HG03097 (cell line): ENCODE measurements around the gene PAPLN.

Source experiments
- ATAC-seq: cut with Tn5 transposase; IDR thresholded peaks from one replicate; pipeline ENCODE4 v1.9.1; 2021; ENCODE audit not compliant: unreplicated experiment, low FRiP score

The PAPLN gene

GRCh38 chr14:73231981-73232851 lies 5.1 kb upstream of the PAPLN start:
- ATAC-seq, result no peak

- ATAC-seq, result no peak
Observed at GRCh38 chr14:73232984-73233383, 4.3 kb upstream of the PAPLN start.

GRCh38 chr14:73233564-73233963 lies 3.7 kb upstream of the PAPLN start:
- no peak for ATAC-seq

GRCh38 chr14:73234029-73234428 lies 3.3 kb upstream of the PAPLN start:
- no peak for ATAC-seq

- no peak for ATAC-seq
Observed at GRCh38 chr14:73234586-73235394, 2.5 kb upstream of the PAPLN start.

GRCh38 chr14:73235531-73236155 lies 1.7 kb upstream of the PAPLN start:
- ATAC-seq, result no peak

GRCh38 chr14:73236157-73236556 lies 1.1 kb upstream of the PAPLN start:
- no peak for ATAC-seq

DNA sequence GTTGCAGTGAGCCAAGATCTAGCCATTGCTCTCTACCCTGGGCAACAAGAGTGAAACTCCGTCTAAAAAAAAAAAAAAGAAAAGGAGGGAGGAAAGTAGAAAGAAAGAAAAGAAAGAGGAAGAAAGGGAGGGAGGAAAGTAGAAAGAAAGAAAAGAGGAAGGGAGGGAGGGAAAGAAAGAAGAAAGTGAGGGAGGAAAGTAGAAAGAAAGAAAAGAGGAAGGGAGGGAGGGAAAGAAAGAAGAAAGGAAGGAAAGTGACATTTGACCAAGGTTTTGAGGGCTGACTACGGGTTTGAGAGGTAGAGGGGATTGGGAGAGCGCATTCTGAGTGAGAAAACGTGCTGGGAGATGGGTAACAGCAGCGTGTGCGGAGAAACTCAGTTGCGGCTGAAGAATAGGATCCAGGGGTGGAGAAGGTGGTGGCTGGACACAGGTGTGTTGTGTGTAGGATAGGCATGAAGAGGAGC lies 521 bp upstream of the PAPLN start:
- no peak for ATAC-seq

GRCh38 chr14:73237786-73238423 lies 599 bp downstream of the PAPLN start:
- no peak for ATAC-seq

GRCh38 chr14:73238424-73238852 lies 1.1 kb downstream of the PAPLN start:
- ATAC-seq, result no peak

DNA sequence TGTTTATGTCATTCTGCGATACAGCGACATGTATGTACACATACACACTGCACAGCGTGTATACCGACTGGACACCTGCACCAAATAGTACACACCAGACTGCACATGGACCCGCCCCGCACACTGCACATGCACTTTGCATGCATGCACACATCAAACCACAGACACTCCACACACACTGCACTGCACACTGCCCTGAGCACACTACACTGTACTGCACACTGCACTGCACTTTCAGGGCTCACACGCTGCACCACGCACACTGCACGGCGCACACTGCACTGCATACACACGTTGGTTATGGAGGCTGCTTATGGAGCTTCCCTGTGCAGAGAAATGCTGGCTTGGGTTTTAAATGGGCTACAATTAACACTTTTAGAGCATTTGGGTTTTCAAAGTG lies 1.6 kb downstream of the PAPLN start:
- no peak for ATAC-seq

DNA sequence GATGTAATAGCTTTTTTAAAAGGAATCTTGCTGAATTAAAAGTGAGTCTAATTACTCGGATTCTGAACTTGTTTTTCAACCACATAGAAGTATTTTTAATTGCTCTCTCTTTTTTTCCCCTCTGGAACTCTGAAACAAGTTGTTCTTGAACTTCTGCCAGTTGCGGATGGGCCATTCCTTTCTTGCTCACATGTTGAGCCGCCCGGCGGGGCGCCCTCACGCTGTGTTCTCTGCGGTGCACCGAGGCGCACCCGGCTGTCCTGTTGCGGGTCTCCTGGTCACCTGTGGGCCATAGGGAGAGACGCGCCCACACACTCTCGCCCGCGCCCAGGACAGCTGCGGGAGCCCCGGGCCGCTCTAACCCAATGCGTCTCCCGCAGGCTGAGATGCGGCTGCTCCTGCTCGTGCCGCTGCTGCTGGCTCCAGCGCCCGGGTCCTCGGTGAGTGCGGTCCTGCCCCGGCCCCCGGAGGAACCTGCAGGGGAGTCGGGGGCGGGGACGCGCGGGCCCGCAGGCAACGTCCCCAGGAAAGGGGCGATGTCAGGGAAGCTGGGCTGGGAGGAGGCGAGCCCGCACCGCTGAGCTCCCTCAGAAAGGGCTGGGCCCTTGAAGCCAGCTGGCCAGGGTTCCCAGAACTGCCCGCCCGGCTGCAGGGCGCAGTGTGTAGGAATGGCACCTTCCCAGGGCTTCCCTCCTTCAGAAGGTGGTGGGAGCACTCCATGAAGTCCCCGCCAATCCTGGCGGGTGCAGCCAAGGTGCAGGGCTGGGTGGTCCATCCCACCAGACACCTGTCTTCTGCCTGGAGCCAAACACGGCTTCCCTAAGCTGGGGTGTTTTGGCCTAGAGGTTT lies 2.3 kb downstream of the PAPLN start:
- ATAC-seq, result no peak

DNA sequence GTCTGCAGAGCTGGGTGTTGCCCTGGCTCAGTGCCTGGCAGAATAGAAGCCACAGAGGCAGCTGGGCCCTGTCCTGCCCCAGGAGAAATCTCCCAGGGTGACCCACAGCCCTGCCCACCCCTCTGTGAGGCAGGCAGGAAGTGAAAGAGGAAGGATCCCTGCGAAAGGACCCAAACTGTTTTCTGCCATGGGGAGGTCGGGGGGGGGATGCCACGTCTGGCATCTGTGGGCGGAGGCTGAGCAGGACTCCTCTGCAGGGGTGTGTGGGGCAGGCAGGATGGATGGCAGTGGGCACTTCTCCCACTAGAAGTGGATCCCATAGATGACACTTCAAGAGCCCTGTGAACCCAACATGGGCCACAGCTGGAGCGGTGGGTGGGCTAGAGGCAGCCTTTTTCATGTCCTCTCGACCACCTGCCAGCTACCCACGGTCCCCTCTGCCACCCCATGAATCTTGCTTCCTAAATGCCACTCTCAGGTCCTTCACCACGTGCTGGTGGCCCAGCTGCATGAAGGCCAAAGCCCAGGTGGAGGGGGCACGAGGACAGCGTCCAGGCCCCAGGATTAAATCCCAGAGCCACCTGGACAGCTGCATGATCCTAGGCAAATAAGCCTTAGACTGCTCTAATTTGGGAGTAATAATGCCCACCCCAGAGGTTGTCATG lies 3.6 kb downstream of the PAPLN start:
- ATAC-seq, result no peak

DNA sequence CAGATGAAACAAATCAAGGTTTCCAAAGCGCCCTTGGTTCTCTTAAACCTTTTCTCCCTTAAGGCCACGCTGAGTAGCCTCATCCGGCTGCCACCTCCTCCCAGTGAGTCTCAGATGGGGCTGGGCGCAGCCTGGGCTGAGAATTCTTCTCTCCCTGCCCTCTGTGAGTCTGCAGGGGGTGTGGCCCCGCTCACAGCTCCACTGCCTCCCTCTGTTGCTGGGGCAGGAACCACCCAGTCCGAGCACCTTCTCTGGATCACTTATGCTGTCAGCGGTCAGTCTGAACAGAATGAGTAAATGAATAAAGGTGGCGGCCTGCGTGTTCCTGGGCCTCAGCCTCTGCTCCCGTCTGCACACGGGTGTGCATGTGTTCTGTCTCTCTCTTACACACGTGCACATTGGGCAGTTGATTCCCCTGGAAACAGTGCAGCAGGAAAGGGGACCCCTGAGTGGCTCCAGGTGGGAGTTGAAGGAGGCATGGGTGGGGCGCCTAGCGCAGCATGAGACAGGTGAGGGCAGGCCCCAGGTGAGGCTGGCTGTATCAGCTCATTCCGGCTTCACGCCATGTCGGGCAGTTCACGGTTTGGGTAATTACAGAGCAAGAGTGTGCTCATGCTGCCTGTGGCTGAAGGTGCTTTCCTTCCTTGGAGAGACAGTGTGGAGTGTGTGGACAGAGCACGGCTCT lies 4.3 kb downstream of the PAPLN start:
- no peak for ATAC-seq

DNA sequence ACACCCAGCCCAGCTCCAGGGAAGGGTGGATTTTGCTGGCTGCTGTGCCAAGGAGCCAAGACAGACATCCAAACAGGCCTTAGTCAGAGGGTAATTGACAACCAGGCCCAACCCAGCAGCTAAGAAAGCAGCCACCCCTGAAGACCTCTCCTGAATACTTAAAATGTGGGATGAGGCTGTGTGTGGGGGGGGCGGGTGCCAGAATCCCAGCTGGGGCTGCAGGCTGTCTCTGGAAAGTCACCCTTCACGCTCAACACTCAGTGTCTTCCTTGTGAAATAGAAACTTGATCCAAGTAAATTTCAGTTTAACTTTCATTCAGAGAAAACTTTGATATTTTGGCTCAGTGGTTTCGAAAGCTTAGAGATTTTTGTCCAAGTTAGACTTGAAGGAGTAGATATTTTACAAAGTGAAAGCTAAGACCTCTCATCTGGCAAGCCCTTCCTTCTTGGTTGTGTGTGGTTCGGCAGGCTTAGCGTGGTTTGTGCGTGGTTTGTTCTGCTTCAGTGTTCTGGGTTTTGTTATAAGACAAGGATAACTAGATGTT lies 5.1 kb downstream of the PAPLN start:
- no peak for ATAC-seq

DNA sequence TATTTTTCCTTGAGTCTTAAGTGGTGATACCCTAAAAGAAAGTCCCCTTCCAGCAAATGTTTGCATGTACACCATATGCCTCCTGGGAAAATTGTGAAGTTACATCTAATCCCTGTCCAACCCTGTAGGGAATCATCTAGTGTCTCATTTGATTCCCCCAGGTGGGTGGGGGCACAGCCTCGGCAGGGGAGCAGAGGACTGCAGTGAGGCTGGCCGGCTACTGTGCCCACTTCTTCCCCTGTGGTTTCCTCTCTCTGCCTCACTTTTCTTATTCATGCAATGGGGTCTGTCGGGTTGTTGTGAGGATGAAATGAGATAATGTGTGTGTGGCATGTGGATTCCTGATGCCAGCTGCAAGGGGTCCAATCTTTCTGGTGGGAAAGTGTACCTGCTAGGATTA lies 6.0 kb downstream of the PAPLN start:
- ATAC-seq, result no peak

- ATAC-seq, result no peak
Observed at GRCh38 chr14:73243748-73244147, 6.4 kb downstream of the PAPLN start.

DNA sequence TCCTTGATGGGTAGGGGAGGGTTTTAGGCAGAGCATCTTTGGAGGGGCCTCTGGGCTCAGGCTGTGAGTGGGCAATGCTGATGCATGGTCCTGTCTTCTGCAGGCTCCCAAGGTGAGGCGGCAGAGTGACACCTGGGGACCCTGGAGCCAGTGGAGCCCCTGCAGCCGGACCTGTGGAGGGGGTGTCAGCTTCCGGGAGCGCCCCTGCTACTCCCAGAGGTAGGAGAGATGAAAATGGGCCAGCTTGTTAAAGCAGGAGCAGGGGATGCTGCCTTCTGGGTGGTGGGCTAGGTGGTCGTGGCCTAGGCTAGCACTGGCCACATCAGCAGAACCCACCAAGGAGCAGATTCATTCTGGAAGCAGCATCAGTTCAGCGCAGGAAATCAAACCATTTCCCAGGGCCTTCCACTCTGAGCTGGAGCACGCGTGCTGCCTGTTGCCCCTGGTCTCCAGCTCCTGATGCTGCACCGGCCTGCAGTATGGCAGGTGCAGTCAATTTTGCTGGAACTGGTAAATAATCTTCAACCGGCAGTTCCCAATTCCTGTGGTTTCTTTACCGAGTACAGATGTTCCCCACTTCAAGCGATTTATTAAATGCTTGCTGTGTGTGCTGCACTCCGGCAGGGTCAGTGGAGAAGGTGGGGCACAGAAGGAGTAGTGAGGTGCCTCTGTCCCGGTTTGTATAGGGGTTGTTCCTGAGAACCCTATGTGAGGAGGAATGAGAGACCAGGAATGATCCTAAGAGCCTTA lies 7.4 kb downstream of the PAPLN start:
- ATAC-seq, result no peak
